Activated CD4-positive, alpha-beta T cell treated with anti-CD3 and anti-CD28 coated beads, Interleukin-2, amount 10 ng/mL, durations not matched to agents 7 days and 5 days (primary cell): Measurements from ENCODE around the gene STEAP4. TPM values are rescaled to one million over a fixed set of nuclear protein-coding genes. Genes with fewer than 3 reads are reported as not detected.
A peak's percentile ranks its signal among the peaks of the same experiment; 100 is the strongest.

Experiments
- CTCF ChIA-PET: fragments of 350-600 bp; sonication (Branson Sonifier 250); formaldehyde crosslinking; loops from one replicate; lab custom pipeline; 2021; ENCODE audit warnings: antibody characterized with exemption; lab: Charles Lee
- POLR2A ChIA-PET: fragments of 350-600 bp; sonication (Branson Sonifier 250); formaldehyde crosslinking; loops from one replicate; lab custom pipeline; 2021; ENCODE audit warnings: antibody characterized with exemption; lab: Charles Lee
- DNase-seq: peaks from one replicate; pipeline ENCODE4 v3.0.0-alpha.2; 2020
- H3K27ac Mint-ChIP-seq: one replicate; pipeline ENCODE4 v1.8.0; 2021; ENCODE audit warnings: mild to moderate bottlenecking, moderate library complexity, mixed read lengths
- H3K27me3 Mint-ChIP-seq: one replicate; pipeline ENCODE4 v1.8.0; 2021; ENCODE audit warnings: mixed read lengths
- H3K36me3 Mint-ChIP-seq: one replicate; pipeline ENCODE4 v1.8.0; 2021; ENCODE audit warnings: low read depth, mixed read lengths
- H3K4me1 Mint-ChIP-seq: one replicate; pipeline ENCODE4 v1.8.0; 2021; ENCODE audit warnings: mixed read lengths
- H3K4me3 Mint-ChIP-seq: one replicate; pipeline ENCODE4 v1.8.0; 2021; ENCODE audit warnings: mild to moderate bottlenecking, moderate library complexity, mixed read lengths
- H3K9me3 Mint-ChIP-seq: one replicate; pipeline ENCODE4 v1.8.0; 2021; ENCODE audit warnings: mixed read lengths
- total RNA-seq, 2 experiments: library from RNA; stranded (reverse); gene quantifications; one replicate each; pipeline ENCODE4 v1.2.3, GENCODE V29; 2021

STEAP4 gene
- total RNA-seq: not detected

DNA sequence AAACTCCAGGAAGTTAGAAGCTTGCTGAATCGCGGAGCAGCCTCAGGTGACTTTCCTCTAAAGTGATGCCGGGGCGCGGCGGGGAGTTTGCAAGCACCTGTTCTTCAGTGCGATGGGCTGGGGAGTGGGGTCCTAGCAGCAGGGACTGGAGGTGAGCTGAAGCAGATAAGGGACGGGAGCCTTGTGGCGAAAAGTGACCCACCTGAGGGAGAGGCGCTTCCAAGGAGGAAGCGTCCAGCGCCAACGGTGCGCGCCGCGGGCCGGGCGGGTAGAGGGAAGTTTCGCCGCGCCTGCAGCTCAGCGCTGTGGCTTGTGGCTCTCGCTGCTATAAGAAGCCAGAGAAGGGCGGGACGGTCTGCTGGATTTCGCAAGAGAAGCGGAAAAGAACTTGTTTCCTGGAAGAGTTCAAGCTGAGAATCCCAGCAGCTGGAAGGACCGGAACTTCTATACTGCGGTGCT, at the start of gene STEAP4:
STEAP4 (minus strand) TSS at position 305 of the 459 bp plus-strand sequence. CDS start 22,625 bp downstream, outside the sequence.
- no peak within 1 kb of the TSS for H3K27ac Mint-ChIP-seq
- no peaks in the 10 kb centered on the region for H3K9me3 Mint-ChIP-seq
- POLR2A ChIA-PET: no interaction called here
- CTCF ChIA-PET: no interaction called here
- H3K36me3 Mint-ChIP-seq: no peaks in the 10 kb centered on the region
- peaks cover 6% of the 10 kb centered on the region for H3K4me1 Mint-ChIP-seq
- peak within 1 kb of the TSS; percentile 14 for H3K4me3 Mint-ChIP-seq
- peaks cover 36% of the 10 kb centered on the region for H3K27me3 Mint-ChIP-seq
- DNase-seq: no peak

- peaks cover 11% of the 10 kb centered on the region for H3K27me3 Mint-ChIP-seq
- no peaks in the 10 kb centered on the region for H3K4me1 Mint-ChIP-seq
- POLR2A ChIA-PET: no interaction called here
- no peak for DNase-seq
- no peak overlapping the region for H3K4me3 Mint-ChIP-seq
- no peaks in the 10 kb centered on the region for H3K9me3 Mint-ChIP-seq
- CTCF ChIA-PET: no interaction called here
- H3K36me3 Mint-ChIP-seq: no peaks in the 10 kb centered on the region
- no peak overlapping the region for H3K27ac Mint-ChIP-seq
Observed at GRCh38 chr7:88355011-88355410, 48.3 kb upstream of the STEAP4 start.

DNA sequence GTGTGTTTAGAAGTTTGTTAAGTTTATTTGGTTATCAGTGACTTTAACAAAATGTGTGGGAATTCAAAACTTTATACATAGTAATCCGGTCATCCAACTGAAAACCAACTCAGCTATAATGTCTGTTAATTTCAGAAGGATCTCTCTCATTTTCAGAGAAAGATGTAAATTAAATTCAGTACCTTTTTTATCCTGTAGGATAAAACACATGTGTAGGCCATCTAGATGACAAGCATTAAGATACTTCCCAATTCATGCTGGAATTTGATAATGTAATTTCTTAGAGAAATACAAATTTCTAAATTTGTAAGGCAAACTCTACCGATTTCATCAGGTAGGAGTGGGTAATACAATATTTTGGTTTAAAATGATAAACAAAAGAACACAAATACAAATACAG, 43.4 kb upstream of the STEAP4 start:
- no peak for DNase-seq
- Mint-ChIP-seq H3K9me3 (no peaks in the 10 kb centered on the region), H3K36me3 (no peaks in the 10 kb centered on the region), H3K4me3 (no peak overlapping the region), H3K4me1 (no peaks in the 10 kb centered on the region), H3K27ac (no peak overlapping the region), H3K27me3 (peaks cover 12% of the 10 kb centered on the region)
- POLR2A ChIA-PET: no interaction called here
- CTCF ChIA-PET: no interaction called here

DNA sequence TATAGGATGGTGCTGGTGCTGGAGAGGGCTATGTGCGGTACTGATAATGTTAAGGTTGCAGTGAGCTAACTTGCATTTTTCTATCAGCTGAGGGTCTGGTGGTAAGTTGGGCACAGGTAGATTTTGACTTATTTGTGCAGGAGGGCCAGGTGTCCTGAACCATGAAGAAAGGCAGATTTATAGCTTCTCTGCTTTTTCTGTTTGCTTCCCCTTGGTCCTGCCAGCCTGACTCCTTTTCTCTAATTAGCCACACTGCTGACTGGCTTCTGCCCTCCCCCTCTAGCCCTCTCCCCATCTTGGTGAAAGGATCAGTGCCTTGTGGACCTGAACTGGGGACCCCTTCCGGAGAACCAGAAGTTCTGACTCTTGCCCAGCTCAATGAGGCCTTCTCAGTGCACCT, 40.8 kb upstream of the STEAP4 start:
- Mint-ChIP-seq H3K36me3 (no peaks in the 10 kb centered on the region), H3K4me3 (no peak overlapping the region), H3K9me3 (no peaks in the 10 kb centered on the region), H3K4me1 (no peaks in the 10 kb centered on the region), H3K27ac (no peak overlapping the region), H3K27me3 (peaks cover 10% of the 10 kb centered on the region)
- ChIA-PET CTCF (interaction anchor here (1.7 kb wide), 1 partner anchor 10 kb away, joined by 4 read pairs; no protein-coding TSS in a partner anchor), POLR2A (no interaction called here)
- no peak for DNase-seq

DNA sequence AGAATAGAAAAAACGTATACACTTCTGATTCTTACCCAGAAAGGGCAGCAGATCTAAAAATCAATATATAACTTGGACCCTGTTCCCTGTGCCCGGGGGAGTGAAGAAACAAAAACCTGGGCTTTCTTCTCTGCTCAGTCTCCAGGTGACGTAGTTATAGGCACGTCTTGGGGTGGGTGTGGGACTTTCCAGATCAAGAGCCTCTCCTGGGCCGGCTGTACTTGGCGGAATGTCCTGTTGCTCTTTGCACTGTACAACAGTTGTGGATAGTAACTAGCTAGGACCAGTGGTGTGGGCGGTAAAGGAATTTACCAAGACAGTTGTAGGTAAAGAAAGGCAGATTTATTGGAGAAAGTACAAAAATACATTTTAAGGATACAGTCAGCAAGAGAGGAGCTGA, 40.4 kb upstream of the STEAP4 start:
- Mint-ChIP-seq H3K4me1 (no peaks in the 10 kb centered on the region), H3K27ac (no peak overlapping the region), H3K4me3 (no peak overlapping the region), H3K9me3 (no peaks in the 10 kb centered on the region), H3K27me3 (peaks cover 10% of the 10 kb centered on the region), H3K36me3 (no peaks in the 10 kb centered on the region)
- no peak for DNase-seq
- ChIA-PET POLR2A (no interaction called here), CTCF (interaction anchor here (1.7 kb wide), 1 partner anchor 11 kb away, joined by 4 read pairs; no protein-coding TSS in a partner anchor)

DNA sequence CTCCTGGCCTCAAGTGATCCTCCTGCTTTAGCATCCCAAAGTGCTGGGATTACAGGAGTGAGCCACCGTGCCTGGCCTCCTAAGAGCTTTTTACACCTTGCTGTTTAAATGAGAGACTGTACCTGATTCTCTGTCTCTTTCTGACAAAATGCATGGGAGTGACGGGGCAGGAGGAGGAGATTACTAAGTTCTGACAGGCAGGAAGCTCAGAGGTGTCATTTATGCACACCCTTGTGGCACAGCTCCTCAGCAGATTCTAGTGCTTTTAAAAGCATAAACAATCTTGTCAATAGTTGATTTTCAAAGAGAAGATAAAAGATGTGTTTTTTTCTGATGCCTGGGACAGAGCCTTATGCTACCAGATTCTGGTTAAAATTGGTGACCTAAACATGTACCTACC, 39.7 kb upstream of the STEAP4 start:
- Mint-ChIP-seq H3K27me3 (peaks cover 12% of the 10 kb centered on the region), H3K4me3 (no peak overlapping the region), H3K36me3 (no peaks in the 10 kb centered on the region), H3K9me3 (no peaks in the 10 kb centered on the region), H3K27ac (no peak overlapping the region), H3K4me1 (no peaks in the 10 kb centered on the region)
- ChIA-PET CTCF (interaction anchor here (0.6 kb wide), 1 partner anchor 262 kb away, joined by 3 read pairs; no protein-coding TSS in a partner anchor), POLR2A (no interaction called here)
- no peak for DNase-seq

DNA sequence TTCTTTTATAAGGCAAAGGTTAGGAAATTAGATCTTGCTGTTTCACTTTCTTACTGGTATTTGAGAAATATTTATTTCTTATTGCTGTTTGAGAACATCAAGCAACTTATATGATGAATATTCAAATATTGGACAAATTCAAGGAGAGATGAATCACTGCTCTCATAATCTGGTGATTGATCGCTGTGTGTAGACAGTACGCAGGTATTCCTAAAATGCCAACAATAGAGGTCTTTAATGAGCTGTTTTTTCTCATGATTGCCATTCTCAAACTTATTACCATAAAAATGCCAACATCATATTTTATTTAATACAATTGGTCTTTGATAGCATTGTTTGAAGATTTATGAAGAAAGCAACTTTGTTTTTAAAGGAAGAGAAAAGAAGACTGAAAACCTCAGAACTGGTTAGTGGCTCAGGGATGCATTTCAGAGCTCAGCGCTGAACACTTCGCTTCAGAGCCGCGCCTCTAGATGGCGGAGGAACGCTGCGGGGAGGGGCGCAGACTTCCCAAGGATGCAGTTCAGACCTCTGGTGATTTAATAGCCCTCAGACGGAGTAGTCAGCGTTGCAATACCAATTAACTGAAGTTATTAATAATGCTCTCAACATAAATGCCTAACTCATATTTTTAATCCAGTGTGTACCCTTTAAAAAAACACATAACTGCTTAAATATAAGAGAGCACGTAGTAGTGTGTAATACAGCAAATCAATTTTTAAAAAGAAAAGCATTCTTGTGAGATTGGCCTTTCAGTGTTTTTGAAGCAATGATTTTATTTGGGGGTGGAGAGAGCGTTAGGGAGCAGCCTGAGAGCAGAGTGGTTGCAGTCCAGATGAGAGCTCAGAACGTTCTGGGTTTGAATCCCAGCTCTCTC, 38.5 kb upstream of the STEAP4 start:
- H3K36me3 Mint-ChIP-seq: no peaks in the 10 kb centered on the region
- peaks cover 10% of the 10 kb centered on the region for H3K27me3 Mint-ChIP-seq
- no peaks in the 10 kb centered on the region for H3K9me3 Mint-ChIP-seq
- H3K4me1 Mint-ChIP-seq: no peaks in the 10 kb centered on the region
- ChIA-PET CTCF (no interaction called here), POLR2A (no interaction called here)
- no peak overlapping the region for H3K27ac Mint-ChIP-seq
- no peak overlapping the region for H3K4me3 Mint-ChIP-seq
- peak; percentile 8 for DNase-seq

- H3K9me3 Mint-ChIP-seq: no peaks in the 10 kb centered on the region
Observed at GRCh38 chr7:88344271-88344670, 37.6 kb upstream of the STEAP4 start.

GRCh38 chr7:88339195-88339922, 32.7 kb upstream of the STEAP4 start:
- no peak for DNase-seq
- POLR2A ChIA-PET: no interaction called here
- Mint-ChIP-seq H3K4me1 (no peaks in the 10 kb centered on the region), H3K36me3 (no peaks in the 10 kb centered on the region), H3K9me3 (no peaks in the 10 kb centered on the region), H3K27me3 (peaks cover 9% of the 10 kb centered on the region), H3K27ac (no peak overlapping the region), H3K4me3 (no peak overlapping the region)
- CTCF ChIA-PET: no interaction called here

More at GRCh38 chr7:88344271-88344670, 37.6 kb upstream of the STEAP4 start:
- no peak overlapping the region for H3K4me3 Mint-ChIP-seq
- CTCF ChIA-PET: no interaction called here
- peaks cover 10% of the 10 kb centered on the region for H3K27me3 Mint-ChIP-seq
- POLR2A ChIA-PET: no interaction called here
- DNase-seq: no peak
- H3K4me1 Mint-ChIP-seq: no peaks in the 10 kb centered on the region
- no peaks in the 10 kb centered on the region for H3K36me3 Mint-ChIP-seq
- H3K27ac Mint-ChIP-seq: no peak overlapping the region

DNA sequence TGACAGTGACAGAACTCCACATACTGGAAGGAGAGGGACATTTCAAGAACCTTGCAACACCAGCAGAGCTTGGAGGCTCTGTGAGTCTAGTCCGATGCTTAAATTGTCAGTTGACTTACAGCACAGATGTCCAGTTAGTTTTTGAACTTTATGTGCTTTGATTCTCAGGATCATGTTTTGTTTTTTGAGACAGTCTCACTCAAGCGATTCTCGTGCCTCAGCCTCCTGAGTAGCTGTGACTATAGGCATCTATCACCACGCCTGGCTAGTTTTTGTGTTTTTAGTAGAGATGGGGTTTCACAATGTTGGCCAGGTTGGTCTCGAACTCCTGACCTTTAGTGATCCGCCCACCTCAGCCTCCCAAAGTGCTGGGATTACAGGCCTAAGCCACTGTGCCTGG, 31.8 kb upstream of the STEAP4 start:
- Mint-ChIP-seq H3K36me3 (no peaks in the 10 kb centered on the region), H3K4me3 (no peak overlapping the region), H3K27ac (no peak overlapping the region), H3K9me3 (no peaks in the 10 kb centered on the region), H3K27me3 (peaks cover 9% of the 10 kb centered on the region), H3K4me1 (no peaks in the 10 kb centered on the region)
- CTCF ChIA-PET: no interaction called here
- DNase-seq: no peak
- POLR2A ChIA-PET: no interaction called here

- Mint-ChIP-seq H3K9me3 (no peaks in the 10 kb centered on the region), H3K27ac (no peak overlapping the region), H3K36me3 (no peaks in the 10 kb centered on the region), H3K27me3 (peaks cover 6% of the 10 kb centered on the region), H3K4me1 (no peaks in the 10 kb centered on the region), H3K4me3 (no peak overlapping the region)
- ChIA-PET POLR2A (no interaction called here), CTCF (no interaction called here)
- DNase-seq: no peak
Observed at GRCh38 chr7:88337572-88337971, 30.9 kb upstream of the STEAP4 start.

GRCh38 chr7:88331322-88331721, 24.6 kb upstream of the STEAP4 start:
- no peak overlapping the region for H3K27ac Mint-ChIP-seq
- no peak overlapping the region for H3K4me3 Mint-ChIP-seq
- H3K36me3 Mint-ChIP-seq: no peaks in the 10 kb centered on the region
- H3K4me1 Mint-ChIP-seq: no peaks in the 10 kb centered on the region
- POLR2A ChIA-PET: no interaction called here
- no peaks in the 10 kb centered on the region for H3K27me3 Mint-ChIP-seq
- H3K9me3 Mint-ChIP-seq: no peaks in the 10 kb centered on the region
- no peak for DNase-seq
- CTCF ChIA-PET: interaction anchor here (0.6 kb wide), 1 partner anchor 340 kb away, joined by 3 read pairs; no protein-coding TSS in a partner anchor
